Astrocyte (in vitro differentiated cells and primary cell): ENCODE data around the gene GGA2. TPM values are rescaled to one million over a fixed set of nuclear protein-coding genes. Genes with fewer than 3 reads are reported as not detected.

Experiments used
- DNase-seq: peaks from one replicate; pipeline ENCODE4 v3.0.0-alpha.2; 2010; ENCODE audit warnings: low read depth
- FAIRE-seq: peaks from 2 replicates; lab custom pipeline; 2011; peaks lifted over from hg19 to GRCh38; lab: Jason Lieb, UNC
- H2AFZ ChIP-seq: 2 replicates; pipeline ENCODE4 v1.6.0; 2012; ENCODE audit warnings: low read depth, low read length, inconsistent platforms
- H3K27ac ChIP-seq: 2 replicates; pipeline ENCODE4 v1.5.1; 2011; ENCODE audit warnings: low read depth, low read length, inconsistent platforms
- H3K27me3 ChIP-seq: 2 replicates; pipeline ENCODE4 v1.6.0; 2011; ENCODE audit warnings: low read length, inconsistent platforms; ENCODE audit not compliant: insufficient read depth
- H3K36me3 ChIP-seq: 2 replicates; pipeline ENCODE4 v1.5.1; 2011; ENCODE audit warnings: low read length, inconsistent platforms; ENCODE audit not compliant: insufficient read depth
- H3K4me1 ChIP-seq: 2 replicates; pipeline ENCODE4 v1.5.1; 2011; ENCODE audit warnings: low read length, inconsistent platforms; ENCODE audit not compliant: insufficient read depth
- H3K4me2 ChIP-seq: 2 replicates; pipeline ENCODE4 v1.6.0; 2012; ENCODE audit warnings: low read length, inconsistent platforms
- H3K4me3 ChIP-seq: 2 replicates; pipeline ENCODE4 v1.5.1; 2011; ENCODE audit warnings: low read depth, mild to moderate bottlenecking, low read length, inconsistent platforms; ENCODE audit not compliant: insufficient read depth
- H3K79me2 ChIP-seq: 2 replicates; pipeline ENCODE4 v1.6.0; 2012; ENCODE audit warnings: mild to moderate bottlenecking, low read length, inconsistent platforms; ENCODE audit not compliant: insufficient read depth
- H3K9ac ChIP-seq: 2 replicates; pipeline ENCODE4 v1.6.0; 2012; ENCODE audit warnings: mild to moderate bottlenecking, low read length, inconsistent platforms
- H3K9me3 ChIP-seq: 2 replicates; pipeline ENCODE4 v1.5.1; 2012; ENCODE audit warnings: low read depth, mild to moderate bottlenecking, low read length, inconsistent platforms; ENCODE audit not compliant: insufficient read depth
- H4K20me1 ChIP-seq: 2 replicates; pipeline ENCODE4 v1.6.0; 2012; ENCODE audit warnings: low read length, inconsistent platforms; ENCODE audit not compliant: insufficient read depth
- H3K27ac Mint-ChIP-seq: one replicate; pipeline ENCODE4 v1.8.0; 2021; ENCODE audit warnings: mild to moderate bottlenecking, mixed read lengths; ENCODE audit not compliant: unreplicated experiment
- H3K27me3 Mint-ChIP-seq: one replicate; pipeline ENCODE4 v1.8.0; 2021; ENCODE audit warnings: low read depth, mixed read lengths; ENCODE audit not compliant: unreplicated experiment
- H3K36me3 Mint-ChIP-seq: one replicate; pipeline ENCODE4 v1.8.0; 2021; ENCODE audit warnings: low read depth, mixed read lengths; ENCODE audit not compliant: unreplicated experiment
- H3K4me1 Mint-ChIP-seq: one replicate; pipeline ENCODE4 v1.8.0; 2021; ENCODE audit warnings: low read depth, mixed read lengths; ENCODE audit not compliant: unreplicated experiment
- H3K4me3 Mint-ChIP-seq: one replicate; pipeline ENCODE4 v1.8.0; 2021; ENCODE audit warnings: mild to moderate bottlenecking, moderate library complexity, mixed read lengths; ENCODE audit not compliant: unreplicated experiment
- H3K9me3 Mint-ChIP-seq: one replicate; pipeline ENCODE4 v1.8.0; 2021; ENCODE audit warnings: mild to moderate bottlenecking, mixed read lengths; ENCODE audit not compliant: unreplicated experiment
- CTCF ChIP-seq: IDR thresholded peaks from 2 replicates; pipeline ENCODE4 v1.5.1; 2011; ENCODE audit warnings: low read depth, mild to moderate bottlenecking, inconsistent platforms, low read length, moderate library complexity; ENCODE audit not compliant: insufficient read depth
- EZH2 ChIP-seq: IDR thresholded peaks from 2 replicates; pipeline ENCODE4 v1.6.1; 2012; ENCODE audit warnings: mild to moderate bottlenecking, low read length, inconsistent platforms; ENCODE audit not compliant: insufficient read depth
- total RNA-seq: library from RNA; stranded (reverse); gene quantifications from 2 replicates; pipeline ENCODE4 v1.2.1, GENCODE V29; 2021

Gene GGA2
- total RNA-seq, 1 donor from 2014 or later, result 84.0 TPM

DNA sequence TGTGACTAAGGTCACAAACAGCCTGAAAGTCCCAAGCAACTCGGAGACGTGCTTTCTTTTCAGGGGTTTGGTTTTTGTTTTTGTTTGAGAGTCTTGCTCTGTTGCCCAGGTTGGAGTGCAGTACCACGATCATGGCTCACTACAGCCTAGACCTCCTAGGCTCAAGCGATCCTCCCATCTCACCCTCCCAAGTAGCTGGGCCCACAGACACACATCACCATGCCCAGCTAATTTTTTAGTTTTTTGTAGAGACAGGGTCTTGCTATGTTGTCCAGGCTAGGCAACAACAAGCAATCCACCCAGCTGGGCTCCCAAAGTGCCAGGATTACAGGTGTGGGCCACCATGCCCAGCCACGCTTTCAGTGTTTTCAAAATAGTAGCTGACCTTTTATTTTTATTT is 19.8 kb upstream of the GGA2 start:
- peaks cover 18% of the 10 kb centered on the region for H3K36me3 ChIP-seq
- H4K20me1 ChIP-seq, result no peaks in the 10 kb centered on the region
- no peak overlapping the region for H2AFZ ChIP-seq
- Mint-ChIP-seq H3K4me1 (peaks cover 4% of the 10 kb centered on the region), H3K27ac (no peak overlapping the region), H3K9me3 (no peaks in the 10 kb centered on the region), H3K27me3 (no peaks in the 10 kb centered on the region), H3K4me3 (no peak overlapping the region), H3K36me3 (peaks cover 23% of the 10 kb centered on the region)
- H3K9me3 ChIP-seq, result no peaks in the 10 kb centered on the region
- H3K27ac ChIP-seq, result no peak overlapping the region
- H3K4me2 ChIP-seq, result no peak overlapping the region
- FAIRE-seq, result no peak
- no peaks in the 10 kb centered on the region for H3K4me1 ChIP-seq
- no peak overlapping the region for H3K9ac ChIP-seq
- H3K79me2 ChIP-seq, result no peaks in the 10 kb centered on the region
- DNase-seq, result no peak
- TF ChIP-seq EZH2 (no peak), CTCF (no peak)
- H3K27me3 ChIP-seq, result no peaks in the 10 kb centered on the region
- no peak overlapping the region for H3K4me3 ChIP-seq

GRCh38 chr16:23528644-23529310 is 18.5 kb upstream of the GGA2 start:
- no peak overlapping the region for H3K4me3 ChIP-seq
- no peak for TF ChIP-seq EZH2
- no peaks in the 10 kb centered on the region for H4K20me1 ChIP-seq
- H3K36me3 ChIP-seq, result peaks cover 18% of the 10 kb centered on the region
- H3K79me2 ChIP-seq, result no peaks in the 10 kb centered on the region
- Mint-ChIP-seq H3K36me3 (peaks cover 28% of the 10 kb centered on the region), H3K4me3 (no peak overlapping the region), H3K27me3 (no peaks in the 10 kb centered on the region), H3K4me1 (peaks cover 4% of the 10 kb centered on the region), H3K9me3 (no peaks in the 10 kb centered on the region), H3K27ac (no peak overlapping the region)
- H3K27me3 ChIP-seq, result no peaks in the 10 kb centered on the region
- H3K4me1 ChIP-seq, result no peaks in the 10 kb centered on the region
- DNase-seq, result no peak
- H3K9me3 ChIP-seq, result no peaks in the 10 kb centered on the region
- H2AFZ ChIP-seq, result no peak overlapping the region
- H3K27ac ChIP-seq, result no peak overlapping the region
- no peak overlapping the region for H3K4me2 ChIP-seq
- no peak overlapping the region for H3K9ac ChIP-seq
- FAIRE-seq, result no peak

DNA sequence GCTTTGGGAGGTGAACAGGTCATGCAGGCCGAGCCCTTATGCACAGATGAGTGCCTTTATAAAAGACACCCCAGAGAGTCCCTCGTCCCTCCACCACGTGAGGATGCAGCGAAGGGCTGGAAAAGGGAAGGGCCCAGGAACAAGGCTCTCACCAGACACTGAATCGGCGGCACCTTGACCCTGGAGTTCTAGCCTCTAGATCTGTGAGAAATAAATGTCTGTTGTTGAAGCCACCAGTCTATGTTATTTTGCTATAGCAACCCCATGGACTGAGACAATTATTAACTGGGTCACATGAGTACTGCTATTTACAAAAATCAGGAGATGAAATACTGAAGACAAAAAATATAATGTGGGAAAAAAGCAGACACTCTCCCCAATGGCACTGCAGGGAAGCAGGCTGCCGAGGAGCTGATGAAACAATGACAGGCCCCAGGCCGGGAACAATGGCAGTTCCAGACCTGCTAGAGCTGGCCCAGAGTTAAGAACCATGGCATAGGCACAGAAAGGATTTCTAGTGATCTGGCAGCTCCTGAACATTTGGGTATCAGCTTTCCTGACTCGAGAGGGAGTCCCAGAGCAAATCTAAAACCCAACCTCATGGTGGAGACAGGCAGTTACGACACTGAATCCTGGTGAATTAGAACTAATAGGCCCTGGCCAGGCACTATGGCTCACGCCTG is 17.8 kb upstream of the GGA2 start:
- Histone ChIP-seq H3K27me3 (no peaks in the 10 kb centered on the region), H3K9me3 (no peaks in the 10 kb centered on the region), H3K79me2 (no peaks in the 10 kb centered on the region), H3K4me2 (no peak overlapping the region), H2AFZ (no peak overlapping the region), H3K9ac (no peak overlapping the region), H3K36me3 (peaks cover 15% of the 10 kb centered on the region), H4K20me1 (no peaks in the 10 kb centered on the region), H3K27ac (no peak overlapping the region), H3K4me3 (no peak overlapping the region), H3K4me1 (no peaks in the 10 kb centered on the region)
- TF ChIP-seq EZH2 (no peak), CTCF (no peak)
- no peak for DNase-seq
- peaks cover 4% of the 10 kb centered on the region for H3K4me1 Mint-ChIP-seq
- H3K27me3 Mint-ChIP-seq, result no peaks in the 10 kb centered on the region
- peaks cover 35% of the 10 kb centered on the region for H3K36me3 Mint-ChIP-seq
- FAIRE-seq, result no peak
- H3K4me3 Mint-ChIP-seq, result no peak overlapping the region
- no peak overlapping the region for H3K27ac Mint-ChIP-seq
- H3K9me3 Mint-ChIP-seq, result no peaks in the 10 kb centered on the region
